Measurements from ENCODE around the gene SARS2.

Gene SARS2

DNA sequence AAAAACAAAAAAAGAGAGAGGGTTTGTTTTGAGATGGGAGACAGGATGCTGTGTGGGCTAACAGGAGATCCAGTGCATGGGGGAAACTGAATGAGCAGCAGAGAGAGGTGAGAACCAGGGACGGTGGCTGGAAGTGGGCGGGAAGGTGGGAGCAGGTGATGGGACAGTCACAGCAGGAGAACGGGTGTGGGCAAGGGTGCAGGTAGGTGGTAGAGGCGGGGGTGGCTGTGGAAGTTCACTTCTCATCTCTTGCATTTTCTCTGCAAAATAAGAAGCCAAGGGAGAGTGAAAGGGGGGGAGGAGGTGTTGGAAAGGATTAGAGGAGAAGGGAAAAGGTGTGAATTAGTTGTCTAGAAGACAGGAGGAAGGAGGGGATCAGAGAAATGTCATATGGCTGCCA, 23.1 kb upstream of the SARS2 start:
- no peak for TF ChIP-seq FOXP2 (optimal IDR thresholded peaks at IDR 0.05; ENCODE audit: borderline replicate concordance, extremely low read depth, extremely low read length, insufficient read depth)
- TF ChIP-seq SIN3A (IDR thresholded peaks at IDR 0.05; ENCODE audit: borderline replicate concordance, insufficient read depth, low read length), result no peak
- TF ChIP-seq TAF1 (IDR thresholded peaks at IDR 0.05; ENCODE audit: borderline replicate concordance, insufficient read depth, low read length), result no peak
- no peak for TF ChIP-seq REST (IDR thresholded peaks at IDR 0.05; ENCODE audit: insufficient read depth in 1 of 2, low read depth in 2 of 2, low read length in 2 of 2)
- TF ChIP-seq POLR2AphosphoS5 (IDR thresholded peaks at IDR 0.05; ENCODE audit: low read depth, low read length), result no peak

DNA sequence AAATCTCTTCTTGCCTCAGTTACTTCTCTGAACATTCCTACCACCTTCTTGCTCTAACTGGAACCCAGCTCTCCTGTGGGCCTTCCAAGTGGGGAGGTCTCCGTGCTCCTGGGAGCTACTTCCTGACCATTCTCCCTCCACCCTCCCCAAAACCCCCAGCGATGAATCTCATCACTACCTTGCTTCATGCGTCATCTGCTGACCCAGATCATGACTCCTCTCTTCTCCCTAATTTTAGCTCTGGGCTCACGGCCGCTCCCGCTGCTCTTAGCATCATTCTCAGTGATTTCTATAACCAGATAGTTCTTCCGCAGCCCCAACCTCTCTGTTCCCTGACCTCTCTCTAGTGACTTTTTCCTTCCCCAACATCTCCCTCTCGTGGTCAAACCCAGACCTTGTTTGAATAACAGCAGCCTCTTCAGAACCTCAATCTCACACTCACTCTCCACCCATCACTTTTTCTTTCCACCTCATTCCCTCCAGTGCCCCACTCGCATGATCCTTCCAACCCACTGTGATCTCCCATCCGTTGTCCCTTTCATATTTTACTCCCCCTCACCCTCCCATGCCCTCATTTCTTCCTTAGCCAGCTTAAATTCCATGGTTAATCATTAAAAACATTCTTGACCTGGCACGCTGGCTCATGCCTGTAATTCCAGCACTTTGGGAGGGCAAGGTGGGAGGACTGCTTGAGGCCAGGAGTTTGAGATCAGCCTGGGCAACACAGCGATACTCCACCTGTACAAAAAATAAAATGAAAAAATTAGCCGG, 22.0 kb upstream of the SARS2 start:
- TF ChIP-seq FOXP2 (optimal IDR thresholded peaks at IDR 0.05; ENCODE audit: borderline replicate concordance, extremely low read depth, extremely low read length, insufficient read depth) (no peak), POLR2AphosphoS5 (IDR thresholded peaks at IDR 0.05; ENCODE audit: low read depth, low read length) (no peak), TAF1 (IDR thresholded peaks at IDR 0.05; ENCODE audit: borderline replicate concordance, insufficient read depth, low read length) (no peak), REST (IDR thresholded peaks at IDR 0.05; ENCODE audit: insufficient read depth in 1 of 2, low read depth in 2 of 2, low read length in 2 of 2) (no peak), SIN3A (IDR thresholded peaks at IDR 0.05; ENCODE audit: borderline replicate concordance, insufficient read depth, low read length) (no peak)

- TF ChIP-seq REST (IDR thresholded peaks at IDR 0.05; ENCODE audit: insufficient read depth in 1 of 2, low read depth in 2 of 2, low read length in 2 of 2) (no peak), SIN3A (IDR thresholded peaks at IDR 0.05; ENCODE audit: borderline replicate concordance, insufficient read depth, low read length) (no peak), POLR2AphosphoS5 (IDR thresholded peaks at IDR 0.05; ENCODE audit: low read depth, low read length) (no peak), FOXP2 (optimal IDR thresholded peaks at IDR 0.05; ENCODE audit: borderline replicate concordance, extremely low read depth, extremely low read length, insufficient read depth) (no peak), TAF1 (IDR thresholded peaks at IDR 0.05; ENCODE audit: borderline replicate concordance, insufficient read depth, low read length) (no peak)
These were observed 20.6 kb upstream of the SARS2 start for GRCh38 chr19:38951187-38951586.

DNA sequence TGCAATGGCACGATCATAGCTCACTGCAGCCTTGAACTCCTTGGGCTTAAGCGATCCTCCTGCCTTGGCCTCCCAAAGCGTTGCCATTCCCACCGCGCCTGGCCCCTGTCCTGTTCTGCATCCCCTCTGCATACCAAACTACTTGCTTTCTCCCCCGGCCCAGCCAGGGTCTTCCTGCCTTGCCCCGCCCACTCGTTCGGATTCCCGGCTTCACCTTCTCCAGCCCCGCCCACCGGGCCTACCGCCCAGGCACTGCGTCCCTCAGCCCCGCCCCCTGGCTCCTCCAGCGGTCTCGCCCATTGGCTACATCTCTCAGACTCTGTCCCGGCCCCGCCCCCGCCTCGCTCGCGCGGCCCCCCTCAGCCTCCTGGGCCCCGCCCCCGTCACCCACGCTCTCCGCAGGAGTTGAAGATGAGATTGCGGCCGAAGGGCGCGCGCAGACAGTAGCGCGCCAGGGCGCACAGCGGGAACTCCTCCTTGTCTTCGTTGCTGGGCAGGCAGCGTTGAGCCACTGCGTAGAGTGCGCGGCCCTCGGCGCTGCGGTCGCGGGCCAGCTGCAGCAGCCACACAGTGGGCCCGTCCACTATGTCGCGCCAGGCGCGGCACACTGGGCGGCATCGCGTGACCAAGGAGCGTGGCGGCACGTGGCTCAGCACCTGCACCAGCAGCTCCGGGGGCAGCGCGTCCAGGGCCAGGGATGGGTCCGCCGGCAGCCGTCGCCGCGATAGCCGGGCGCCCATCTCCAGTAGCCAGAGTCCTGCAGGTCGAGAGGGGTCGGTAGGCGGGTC, 19.2 kb upstream of the SARS2 start:
- no peak for TF ChIP-seq TAF1 (IDR thresholded peaks at IDR 0.05; ENCODE audit: borderline replicate concordance, insufficient read depth, low read length)
- no peak for TF ChIP-seq POLR2AphosphoS5 (IDR thresholded peaks at IDR 0.05; ENCODE audit: low read depth, low read length)
- TF ChIP-seq REST (IDR thresholded peaks at IDR 0.05; ENCODE audit: insufficient read depth in 1 of 2, low read depth in 2 of 2, low read length in 2 of 2), result no peak
- no peak for TF ChIP-seq FOXP2 (optimal IDR thresholded peaks at IDR 0.05; ENCODE audit: borderline replicate concordance, extremely low read depth, extremely low read length, insufficient read depth)
- no peak for TF ChIP-seq SIN3A (IDR thresholded peaks at IDR 0.05; ENCODE audit: borderline replicate concordance, insufficient read depth, low read length)

Measured in PFSK-1 (cell line).